Mammary epithelial cell (primary cell): ENCODE data around the gene MC1R.

ENCODE experiments used
- EZH2 ChIP-seq: IDR thresholded peaks from 2 replicates; pipeline ENCODE4 v1.6.1; 2012; ENCODE audit warnings: low read length, inconsistent platforms, borderline replicate concordance
- TF ChIP-seq, protein P1 (sequence below), 2 donors: IDR thresholded peaks in 1 of 2; conservative IDR thresholded peaks in 1 of 2; 2 replicates each; pipeline ENCODE4 v1.5.1; 2011 to 2012; ENCODE audit warnings: inconsistent platforms in 2 of 2, low read length in 2 of 2, mild to moderate bottlenecking in 2 of 2, control low read depth in 1 of 2, low read depth in 1 of 2; ENCODE audit not compliant: insufficient read depth in 1 of 2; ENCODE audit errors: extremely low read depth in 1 of 2

- TF ChIP-seq, protein P1, sequence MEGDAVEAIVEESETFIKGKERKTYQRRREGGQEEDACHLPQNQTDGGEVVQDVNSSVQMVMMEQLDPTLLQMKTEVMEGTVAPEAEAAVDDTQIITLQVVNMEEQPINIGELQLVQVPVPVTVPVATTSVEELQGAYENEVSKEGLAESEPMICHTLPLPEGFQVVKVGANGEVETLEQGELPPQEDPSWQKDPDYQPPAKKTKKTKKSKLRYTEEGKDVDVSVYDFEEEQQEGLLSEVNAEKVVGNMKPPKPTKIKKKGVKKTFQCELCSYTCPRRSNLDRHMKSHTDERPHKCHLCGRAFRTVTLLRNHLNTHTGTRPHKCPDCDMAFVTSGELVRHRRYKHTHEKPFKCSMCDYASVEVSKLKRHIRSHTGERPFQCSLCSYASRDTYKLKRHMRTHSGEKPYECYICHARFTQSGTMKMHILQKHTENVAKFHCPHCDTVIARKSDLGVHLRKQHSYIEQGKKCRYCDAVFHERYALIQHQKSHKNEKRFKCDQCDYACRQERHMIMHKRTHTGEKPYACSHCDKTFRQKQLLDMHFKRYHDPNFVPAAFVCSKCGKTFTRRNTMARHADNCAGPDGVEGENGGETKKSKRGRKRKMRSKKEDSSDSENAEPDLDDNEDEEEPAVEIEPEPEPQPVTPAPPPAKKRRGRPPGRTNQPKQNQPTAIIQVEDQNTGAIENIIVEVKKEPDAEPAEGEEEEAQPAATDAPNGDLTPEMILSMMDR (conservative IDR thresholded peaks at IDR 0.05 in 1 of 2, IDR thresholded peaks at IDR 0.05 in 1 of 2; ENCODE audit: extremely low read depth in 1 of 2, insufficient read depth in 1 of 2, low read depth in 1 of 2, low read length in 2 of 2) = no peak
- no peak for TF ChIP-seq EZH2
These were observed 6.5 kb upstream of the MC1R start for GRCh38 chr16:89912143-89912542.
